ENCODE data around the gene IL1RAPL2.
"Not testable (repeated sequence)": the region's sequence is repeated elsewhere in the genome, so short reads cannot be mapped to it uniquely, and the experiment has no call there.

The IL1RAPL2 gene

GRCh38 chrX:105662248-105662647 lies 1096.2 kb downstream of the IL1RAPL2 start:
- no peaks in the 10 kb centered on the region for H3K4me1 ChIP-seq (ENCODE audit: insufficient read depth, low read length)
- no peaks in the 10 kb centered on the region for H3K36me3 ChIP-seq (ENCODE audit: insufficient read depth, low read length)
- H3K9me3 ChIP-seq (ENCODE audit: control insufficient read depth, insufficient read depth, low read length) = no peaks in the 10 kb centered on the region

GRCh38 chrX:105664243-105664642 lies 1098.2 kb downstream of the IL1RAPL2 start:
- H3K4me1 ChIP-seq (ENCODE audit: insufficient read depth, low read length) = no peaks in the 10 kb centered on the region
- no peaks in the 10 kb centered on the region for H3K36me3 ChIP-seq (ENCODE audit: insufficient read depth, low read length)
- no peak overlapping the region for H3K9ac ChIP-seq (ENCODE audit: low read depth, low read length)
- H3K9me3 ChIP-seq (ENCODE audit: control insufficient read depth, insufficient read depth, low read length) = no peaks in the 10 kb centered on the region

More at GRCh38 chrX:105662248-105662647, 1096.2 kb downstream of the IL1RAPL2 start:
- no peak overlapping the region for H3K9ac ChIP-seq (ENCODE audit: low read depth, low read length)

- H3K9ac ChIP-seq (ENCODE audit: low read depth, low read length) = peak overlapping the region; percentile 28; the same call in 1 of the 2 replicates
- H3K36me3 ChIP-seq (ENCODE audit: insufficient read depth, low read length); H3K4me1 ChIP-seq (ENCODE audit: insufficient read depth, low read length); H3K9me3 ChIP-seq (ENCODE audit: control insufficient read depth, insufficient read depth, low read length): not testable (repeated sequence)
These were observed 1118.3 kb downstream of the IL1RAPL2 start for GRCh38 chrX:105684288-105684687.

GRCh38 chrX:105694839-105695238 lies 1128.8 kb downstream of the IL1RAPL2 start:
- H3K9me3 ChIP-seq (ENCODE audit: control insufficient read depth, insufficient read depth, low read length) = no peaks in the 10 kb centered on the region
- H3K4me1 ChIP-seq (ENCODE audit: insufficient read depth, low read length) = peaks cover 12% of the 10 kb centered on the region
- no peaks in the 10 kb centered on the region for H3K36me3 ChIP-seq (ENCODE audit: insufficient read depth, low read length)
- H3K9ac ChIP-seq (ENCODE audit: low read depth, low read length) = no peak overlapping the region

GRCh38 chrX:105695451-105695850 lies 1129.5 kb downstream of the IL1RAPL2 start:
- H3K9ac ChIP-seq (ENCODE audit: low read depth, low read length) = no peak overlapping the region

DNA sequence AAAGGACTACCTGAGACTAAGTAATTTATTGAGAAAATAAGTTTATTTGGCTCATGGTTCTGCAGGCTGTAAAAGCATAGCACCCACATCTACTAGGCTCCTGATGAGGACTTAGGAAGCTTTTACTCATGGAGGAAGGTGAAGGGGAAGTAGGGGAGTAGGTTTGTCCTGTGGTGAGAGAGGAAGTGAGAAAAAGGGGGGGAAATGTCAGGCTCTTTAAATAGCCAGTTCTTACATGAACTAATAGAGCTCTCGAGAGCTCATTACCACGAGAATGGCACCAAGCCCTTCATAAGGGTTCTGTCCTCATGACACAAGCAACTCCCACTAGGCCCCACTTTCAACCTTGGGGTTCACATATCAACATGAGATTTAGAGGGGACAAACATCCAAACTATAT lies 1130.9 kb downstream of the IL1RAPL2 start:
- Histone ChIP-seq H3K9ac (ENCODE audit: low read depth, low read length) (no peak overlapping the region), H3K36me3 (ENCODE audit: insufficient read depth, low read length) (no peaks in the 10 kb centered on the region), H3K4me1 (ENCODE audit: insufficient read depth, low read length) (peaks cover 23% of the 10 kb centered on the region), H3K9me3 (ENCODE audit: control insufficient read depth, insufficient read depth, low read length) (no peaks in the 10 kb centered on the region)

More at GRCh38 chrX:105695451-105695850, 1129.5 kb downstream of the IL1RAPL2 start:
- Histone ChIP-seq H3K36me3 (ENCODE audit: insufficient read depth, low read length) (no peaks in the 10 kb centered on the region), H3K4me1 (ENCODE audit: insufficient read depth, low read length) (peaks cover 18% of the 10 kb centered on the region), H3K9me3 (ENCODE audit: control insufficient read depth, insufficient read depth, low read length) (no peaks in the 10 kb centered on the region)

DNA sequence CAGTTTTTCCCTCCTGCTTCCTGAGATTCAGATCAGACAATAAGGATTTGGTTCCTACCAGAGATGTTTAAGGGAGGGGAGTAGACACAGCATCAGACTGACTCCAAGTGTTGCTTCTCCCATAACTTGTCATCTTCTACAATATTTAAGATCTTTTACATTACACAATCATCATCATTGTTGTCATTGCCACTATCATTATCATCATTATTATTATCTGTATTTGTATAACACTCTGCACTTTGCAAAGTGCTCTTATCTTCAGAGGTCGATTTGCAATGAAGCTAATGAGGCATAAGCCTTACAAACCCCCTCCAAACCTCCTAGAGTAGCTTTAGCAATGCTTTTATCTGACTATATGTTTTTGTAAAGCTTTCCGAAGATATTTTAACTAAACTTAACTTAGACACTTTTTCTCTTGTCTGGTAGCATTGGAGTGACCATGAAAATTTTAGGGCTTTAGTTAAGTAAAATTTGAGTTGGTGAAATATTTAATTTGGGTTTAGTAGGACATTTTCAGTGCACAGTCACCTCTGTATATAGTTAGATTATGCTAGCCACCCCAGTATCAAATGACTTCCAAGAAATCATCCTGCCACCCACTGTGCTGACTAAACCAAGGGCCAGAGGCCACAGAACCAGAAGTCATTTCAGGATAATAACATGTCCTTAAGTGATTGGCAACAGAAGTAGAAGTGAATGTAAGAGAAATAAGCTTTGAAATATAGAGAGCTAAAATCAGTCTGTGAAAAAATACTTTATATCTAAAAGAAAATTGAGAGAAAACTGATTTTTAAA lies 1132.2 kb downstream of the IL1RAPL2 start:
- H3K9ac ChIP-seq (ENCODE audit: low read depth, low read length) = no peak overlapping the region
- no peaks in the 10 kb centered on the region for H3K9me3 ChIP-seq (ENCODE audit: control insufficient read depth, insufficient read depth, low read length)
- peaks cover 23% of the 10 kb centered on the region for H3K4me1 ChIP-seq (ENCODE audit: insufficient read depth, low read length)
- H3K36me3 ChIP-seq (ENCODE audit: insufficient read depth, low read length) = no peaks in the 10 kb centered on the region

- H3K36me3 ChIP-seq (ENCODE audit: insufficient read depth, low read length) = no peaks in the 10 kb centered on the region
- peaks cover 23% of the 10 kb centered on the region for H3K4me1 ChIP-seq (ENCODE audit: insufficient read depth, low read length)
- H3K9ac ChIP-seq (ENCODE audit: low read depth, low read length) = no peak overlapping the region
- H3K9me3 ChIP-seq (ENCODE audit: control insufficient read depth, insufficient read depth, low read length) = no peaks in the 10 kb centered on the region
These were observed 1134.3 kb downstream of the IL1RAPL2 start for GRCh38 chrX:105700331-105700730.

DNA sequence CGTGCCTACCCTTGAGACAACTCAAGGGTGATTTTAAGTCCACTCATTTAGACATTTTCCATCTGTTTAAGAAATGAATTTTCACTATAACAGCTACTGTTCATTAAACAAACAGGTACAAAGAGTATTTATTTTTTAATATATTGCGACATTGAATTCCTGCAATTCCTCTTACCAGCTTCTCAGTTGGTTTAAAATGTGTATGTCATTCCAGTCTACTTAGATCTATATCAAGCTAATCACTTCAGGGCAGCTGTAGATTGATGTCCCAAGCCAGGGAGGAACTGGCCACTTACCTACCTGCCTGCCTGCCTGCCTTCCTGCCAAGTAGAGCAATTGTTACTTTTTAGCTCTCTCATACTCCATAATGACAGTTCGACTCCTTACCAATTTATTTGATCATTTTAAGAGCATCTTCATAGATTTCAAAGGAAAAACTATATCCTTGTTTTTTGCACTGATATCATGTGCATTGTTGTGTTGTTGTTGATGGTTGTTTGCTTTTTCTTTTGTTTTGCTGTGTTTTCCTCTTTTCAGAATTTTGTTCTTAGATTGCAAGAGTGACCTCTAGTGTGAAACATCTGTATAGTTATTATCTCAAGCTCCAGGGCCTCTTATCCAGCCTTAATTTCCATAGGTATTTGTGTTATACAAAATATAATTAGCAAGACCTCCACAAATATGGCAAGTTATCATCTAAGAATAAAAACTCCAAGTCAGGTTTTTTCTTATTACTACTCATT lies 1135.5 kb downstream of the IL1RAPL2 start:
- no peaks in the 10 kb centered on the region for H3K36me3 ChIP-seq (ENCODE audit: insufficient read depth, low read length)
- H3K4me1 ChIP-seq (ENCODE audit: insufficient read depth, low read length) = peaks cover 27% of the 10 kb centered on the region
- no peak overlapping the region for H3K9ac ChIP-seq (ENCODE audit: low read depth, low read length)
- no peaks in the 10 kb centered on the region for H3K9me3 ChIP-seq (ENCODE audit: control insufficient read depth, insufficient read depth, low read length)

DNA sequence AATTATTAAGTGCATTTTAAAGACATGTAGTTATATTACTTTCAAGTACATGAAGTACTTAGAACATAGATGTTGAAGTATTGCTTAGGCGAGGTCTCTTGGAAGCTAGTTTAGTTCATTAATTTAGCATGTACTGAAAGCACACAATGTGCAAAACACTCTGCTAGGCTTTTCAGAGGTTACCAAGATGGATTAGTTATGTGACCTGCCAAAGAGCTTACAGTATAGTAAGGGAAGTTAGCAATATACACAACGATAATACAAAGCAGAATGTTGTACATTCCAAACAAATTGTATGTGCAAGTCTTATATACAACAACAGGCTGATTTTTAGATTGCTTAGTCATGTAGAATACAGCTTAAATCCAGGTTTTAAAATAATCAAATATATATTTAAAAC lies 1137.9 kb downstream of the IL1RAPL2 start:
- Histone ChIP-seq H3K36me3 (ENCODE audit: insufficient read depth, low read length) (no peaks in the 10 kb centered on the region), H3K9me3 (ENCODE audit: control insufficient read depth, insufficient read depth, low read length) (no peaks in the 10 kb centered on the region), H3K9ac (ENCODE audit: low read depth, low read length) (no peak overlapping the region), H3K4me1 (ENCODE audit: insufficient read depth, low read length) (peaks cover 19% of the 10 kb centered on the region; the same call in 1 of the 2 replicates)

GRCh38 chrX:105706041-105706440 lies 1140.0 kb downstream of the IL1RAPL2 start:
- no peaks in the 10 kb centered on the region for H3K9me3 ChIP-seq (ENCODE audit: control insufficient read depth, insufficient read depth, low read length)
- H3K9ac ChIP-seq (ENCODE audit: low read depth, low read length) = no peak overlapping the region
- H3K4me1 ChIP-seq (ENCODE audit: insufficient read depth, low read length) = peaks cover 7% of the 10 kb centered on the region; the same call in 1 of the 2 replicates
- no peaks in the 10 kb centered on the region for H3K36me3 ChIP-seq (ENCODE audit: insufficient read depth, low read length)

- Histone ChIP-seq H3K9me3 (ENCODE audit: control insufficient read depth, insufficient read depth, low read length) (0 out of 2 replicates have a peak, but pooled peaks cover 3% of the 10 kb centered on the region), H3K4me1 (ENCODE audit: insufficient read depth, low read length) (no peaks in the 10 kb centered on the region), H3K36me3 (ENCODE audit: insufficient read depth, low read length) (no peaks in the 10 kb centered on the region), H3K9ac (ENCODE audit: low read depth, low read length) (no peak overlapping the region)
These were observed 1145.8 kb downstream of the IL1RAPL2 start for GRCh38 chrX:105711805-105712204.

- H3K9ac ChIP-seq (ENCODE audit: low read depth, low read length) = no peak overlapping the region
- H3K36me3 ChIP-seq (ENCODE audit: insufficient read depth, low read length) = no peaks in the 10 kb centered on the region
- H3K9me3 ChIP-seq (ENCODE audit: control insufficient read depth, insufficient read depth, low read length) = 0 out of 2 replicates have a peak, but pooled peaks cover 3% of the 10 kb centered on the region
- H3K4me1 ChIP-seq (ENCODE audit: insufficient read depth, low read length) = no peaks in the 10 kb centered on the region
These were observed 1149.7 kb downstream of the IL1RAPL2 start for GRCh38 chrX:105715746-105716145.

DNA sequence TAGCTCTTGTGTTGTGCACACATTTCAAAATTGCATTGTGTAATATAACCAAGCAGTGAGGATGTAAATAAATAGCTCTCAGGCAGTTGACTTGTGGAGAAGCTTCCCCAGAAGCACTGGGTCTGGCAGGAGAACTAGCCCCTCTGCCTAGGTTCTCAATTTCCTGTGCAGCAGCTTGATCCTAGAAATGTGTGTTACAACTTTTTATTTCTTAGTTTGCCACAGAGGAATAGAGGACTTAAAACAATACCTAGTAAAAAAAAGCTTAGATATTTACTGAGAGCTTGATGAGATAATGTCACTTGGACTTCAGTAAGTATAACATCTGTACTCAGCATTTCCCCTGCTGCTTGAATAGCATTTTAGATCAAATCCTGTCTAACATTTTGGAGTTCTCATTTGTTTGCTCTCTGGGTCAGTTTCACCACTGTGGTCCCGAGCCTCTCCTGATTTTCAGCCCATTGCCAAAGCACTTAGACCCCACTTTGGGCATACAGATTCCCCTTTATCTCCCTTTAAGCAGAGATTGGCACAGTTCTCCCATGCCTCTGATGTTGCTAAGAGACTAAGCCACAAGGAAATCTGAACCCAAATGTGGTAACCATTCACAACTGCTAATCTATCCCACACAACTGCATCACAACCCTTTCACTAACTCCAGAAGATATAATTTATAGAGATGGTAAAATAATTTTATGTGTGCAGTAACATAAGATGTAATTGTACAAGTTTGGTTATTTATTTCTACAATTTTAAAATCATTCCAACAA lies 1158.2 kb downstream of the IL1RAPL2 start:
- no peaks in the 10 kb centered on the region for H3K4me1 ChIP-seq (ENCODE audit: insufficient read depth, low read length)
- no peak overlapping the region for H3K9ac ChIP-seq (ENCODE audit: low read depth, low read length)
- no peaks in the 10 kb centered on the region for H3K9me3 ChIP-seq (ENCODE audit: control insufficient read depth, insufficient read depth, low read length)
- H3K36me3 ChIP-seq (ENCODE audit: insufficient read depth, low read length) = no peaks in the 10 kb centered on the region

Measured in ES-I3 (cell line).